OCI-LY1 (cell line): ENCODE results near the gene RNF181.

Experiments used
- CTCF ChIP-seq: fragments of 200-600 bp; sonication (generic), shearing (Covaris generic); IDR thresholded peaks from 2 replicates; pipeline ENCODE4 v1.5.1; 2017; ENCODE audit warnings: mild to moderate bottlenecking, antibody characterized with exemption, low read length, moderate library complexity, mixed read lengths
- EZH2 ChIP-seq: fragments of 200-600 bp; sonication (generic), shearing (Covaris generic); IDR thresholded peaks from 2 replicates; pipeline ENCODE4 v1.8.0; 2017; ENCODE audit warnings: borderline replicate concordance, mixed run types, mild to moderate bottlenecking, antibody characterized with exemption, low read length, moderate library complexity, mixed read lengths

GRCh38 chr2:85596486-85597143, 1.1 kb downstream of the RNF181 start:
- TF ChIP-seq CTCF (no peak), EZH2 (no peak)
